ENCODE measurements around the gene ZNHIT3.
"Not testable (repeated sequence)": the region's sequence is repeated elsewhere in the genome, so short reads cannot be mapped to it uniquely, and the experiment has no call there.

The ZNHIT3 gene

GRCh38 chr17:36474571-36474970, 11.9 kb upstream of the ZNHIT3 start:
- no peak overlapping the region for H3K4me3 ChIP-seq (replicated peaks; ENCODE audit: low read depth, low read length)
- no peak for TF ChIP-seq CTCF (IDR thresholded peaks at IDR 0.05; ENCODE audit: low read length, missing control alignments)
- DNase-seq (ENCODE audit: low read depth) = no peak

GRCh38 chr17:36475346-36475970, 11.0 kb upstream of the ZNHIT3 start:
- no peak for DNase-seq (ENCODE audit: low read depth)
- no peak for TF ChIP-seq CTCF (IDR thresholded peaks at IDR 0.05; ENCODE audit: low read length, missing control alignments)

GRCh38 chr17:36481829-36482228, 4.7 kb upstream of the ZNHIT3 start:
- DNase-seq (ENCODE audit: low read depth) = no peak
- TF ChIP-seq CTCF (IDR thresholded peaks at IDR 0.05; ENCODE audit: low read length, missing control alignments) = no peak
- H3K4me3 ChIP-seq (replicated peaks; ENCODE audit: low read depth, low read length) = no peak overlapping the region

More at GRCh38 chr17:36475346-36475970, 11.0 kb upstream of the ZNHIT3 start:
- no peak overlapping the region for H3K4me3 ChIP-seq (replicated peaks; ENCODE audit: low read depth, low read length)

- peak; percentile 81 for DNase-seq (ENCODE audit: low read depth)
- TF ChIP-seq CTCF (IDR thresholded peaks at IDR 0.05; ENCODE audit: low read length, missing control alignments) = peak; percentile 56
- peak overlapping the region; percentile 38 for H3K4me3 ChIP-seq (replicated peaks; ENCODE audit: low read depth, low read length)
Measured at GRCh38 chr17:36482611-36483504, 3.6 kb upstream of the ZNHIT3 start.

- DNase-seq (ENCODE audit: low read depth); H3K4me3 ChIP-seq (replicated peaks; ENCODE audit: low read depth, low read length): not testable (repeated sequence)
Measured at GRCh38 chr17:36484021-36484420, 2.5 kb upstream of the ZNHIT3 start.

- H3K4me3 ChIP-seq (replicated peaks; ENCODE audit: low read depth, low read length) = no peak overlapping the region
- TF ChIP-seq CTCF (IDR thresholded peaks at IDR 0.05; ENCODE audit: low read length, missing control alignments) = no peak
- DNase-seq (ENCODE audit: low read depth) = no peak
Measured at GRCh38 chr17:36485027-36485426, 1.5 kb upstream of the ZNHIT3 start.

- H3K4me3 ChIP-seq (replicated peaks; ENCODE audit: low read depth, low read length) = peak overlapping the region; percentile 89
- TF ChIP-seq CTCF (IDR thresholded peaks at IDR 0.05; ENCODE audit: low read length, missing control alignments) = no peak
- no peak for DNase-seq (ENCODE audit: low read depth)
Measured at GRCh38 chr17:36485805-36486203, 677 bp upstream of the ZNHIT3 start.
